ENCODE data around the gene PARD3B. TPM values are rescaled to one million over a fixed set of nuclear protein-coding genes. Genes with fewer than 3 reads are reported as not detected.

The PARD3B gene
- total RNA-seq, 1 experiment from 2014 or later, result 6.4 TPM

DNA sequence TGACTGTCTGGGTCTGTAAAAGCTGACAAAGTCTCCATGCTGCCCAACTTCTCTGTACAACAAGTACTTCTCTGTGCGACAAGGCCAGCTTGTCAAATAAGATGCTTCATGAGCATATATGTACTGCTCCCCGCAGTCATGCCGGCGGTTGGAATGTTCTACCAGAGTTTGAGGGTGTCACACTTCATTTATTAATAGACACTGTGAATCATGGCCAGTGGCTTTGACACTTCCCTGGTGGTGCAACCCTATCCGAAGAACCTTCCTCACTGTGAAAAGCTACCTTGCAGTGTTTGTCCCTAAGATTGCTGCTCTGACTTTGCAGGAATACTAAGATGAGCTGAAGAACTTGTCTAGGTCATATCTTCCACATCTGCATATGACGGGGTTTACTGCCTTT lies 1016.2 kb downstream of the PARD3B start:
- H3K79me1 ChIP-seq (ENCODE audit: insufficient read depth, low read depth, low read length, poor library complexity, severe bottlenecking), result no peaks in the 10 kb centered on the region
- no peaks in the 10 kb centered on the region for H3K9me3 ChIP-seq (ENCODE audit: control insufficient read depth, low read depth, low read length)
- H2BK15ac ChIP-seq (ENCODE audit: low read depth, low read length), result no peak overlapping the region
- no peak for TF ChIP-seq CTCF (conservative IDR thresholded peaks at IDR 0.05)
- H3K18ac ChIP-seq (ENCODE audit: insufficient read length, low read depth, low read length), result no peak overlapping the region
- H3K79me2 ChIP-seq (ENCODE audit: insufficient read depth, low read length), result no peaks in the 10 kb centered on the region
- H3K27ac ChIP-seq (ENCODE audit: insufficient read length, low read depth, low read length), result no peak overlapping the region
- no peak overlapping the region for H3K4ac ChIP-seq (ENCODE audit: low read depth, low read length)
- H2BK12ac ChIP-seq (ENCODE audit: insufficient read length, low read depth, low read length), result no peak overlapping the region
- H2BK120ac ChIP-seq (ENCODE audit: low read depth, low read length, poor library complexity, severe bottlenecking), result no peak overlapping the region
- Mint-ChIP-seq H3K27ac (no peak overlapping the region), H3K36me3 (ENCODE audit: insufficient read depth in 1 of 3, low read depth in 3 of 3) (no peaks in the 10 kb centered on the region; a peak in 2 of 7 replicates), H3K4me1 (peaks cover 12 to 18% of the 10 kb centered on the region in 2 experiments), H3K4me3 (no peak overlapping the region), H3K9me3 (no peaks in the 10 kb centered on the region), H3K27me3 (ENCODE audit: low read depth) (no peaks in the 10 kb centered on the region)
- H2BK5ac ChIP-seq (ENCODE audit: insufficient read length, low read length), result no peak overlapping the region
- H4K5ac ChIP-seq (ENCODE audit: insufficient read length, low read depth, low read length), result no peak overlapping the region
- H3K23ac ChIP-seq (ENCODE audit: insufficient read length, low read depth, low read length), result no peak overlapping the region
- no peaks in the 10 kb centered on the region for H3K27me3 ChIP-seq (ENCODE audit: insufficient read depth, low read length)
- H2BK20ac ChIP-seq (ENCODE audit: low read depth, low read length, poor library complexity, severe bottlenecking), result no peak overlapping the region
- H2AK5ac ChIP-seq (ENCODE audit: insufficient read length, low read length), result no peak overlapping the region
- no peak overlapping the region for H2AFZ ChIP-seq (ENCODE audit: low read length)
- H3K23me2 ChIP-seq (ENCODE audit: insufficient read length, low read depth, low read length, poor library complexity, severe bottlenecking), result no peaks in the 10 kb centered on the region
- H4K91ac ChIP-seq (ENCODE audit: insufficient read length, low read depth, low read length), result no peak overlapping the region
- H4K20me1 ChIP-seq (ENCODE audit: control insufficient read depth, insufficient read depth, insufficient read length), result no peaks in the 10 kb centered on the region
- no peak overlapping the region for H3K4me2 ChIP-seq (ENCODE audit: insufficient read depth, insufficient read length, low read length)
- no peak overlapping the region for H4K8ac ChIP-seq (replicated peaks; ENCODE audit: insufficient read length, low read depth, low read length)
- no peak for DNase-seq
- no peak overlapping the region for H3K56ac ChIP-seq (ENCODE audit: insufficient read length, low read depth, low read length)
- H3T11ph ChIP-seq (ENCODE audit: low read length), result no peak overlapping the region
- no CpG with 5 or more reads among the region's 6 CpGs for WGBS (ENCODE audit: extremely low coverage, insufficient read length, low lambda C conversion rate)
- H3K4me1 ChIP-seq (ENCODE audit: insufficient read depth, low read length), result peaks cover 3% of the 10 kb centered on the region; the same call in 1 of the 2 replicates
- H3K9ac ChIP-seq (ENCODE audit: extremely low read depth, insufficient read length, low read length), result no peak overlapping the region
- H3K14ac ChIP-seq (ENCODE audit: insufficient read depth, low read length), result no peak overlapping the region

All from H9 (cell line).